GM12873 (cell line): ENCODE results near the gene ELANE.

Source experiments
- TF ChIP-seq, protein P1 (sequence below): IDR thresholded peaks from 2 replicates; pipeline ENCODE4 v1.5.1; 2012; ENCODE audit warnings: low read depth, mild to moderate bottlenecking, moderate library complexity, low read length, control low read depth; ENCODE audit not compliant: insufficient read depth; ENCODE audit errors: missing control alignments

Gene ELANE

DNA sequence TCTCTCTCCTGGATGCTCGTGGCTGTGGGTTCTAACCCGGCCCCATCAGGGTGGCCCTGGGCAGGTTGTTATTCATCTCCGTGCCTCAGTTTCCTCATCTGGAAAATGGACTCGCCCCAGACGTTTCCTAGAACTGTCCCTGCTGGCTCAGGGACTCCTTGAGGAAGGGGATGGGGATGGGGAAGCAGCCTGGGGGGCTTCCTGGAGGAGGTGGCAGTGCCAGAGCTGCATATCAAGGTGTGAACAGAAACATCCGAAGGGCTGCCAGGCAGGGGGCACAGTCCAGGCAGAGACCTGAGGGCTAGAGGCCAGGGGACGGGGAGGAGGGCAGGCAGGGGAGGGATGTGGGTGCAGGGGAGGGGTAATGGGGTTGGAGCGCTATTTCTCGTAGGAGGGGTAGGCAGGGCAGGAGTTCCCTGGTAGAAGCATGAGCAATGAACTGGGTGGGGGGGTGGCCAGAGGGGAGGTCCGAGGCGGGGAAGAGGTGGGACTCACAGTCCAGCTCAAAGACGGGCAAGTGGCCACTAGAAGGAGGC, 3.6 kb upstream of the ELANE start:
- TF ChIP-seq, protein P1, sequence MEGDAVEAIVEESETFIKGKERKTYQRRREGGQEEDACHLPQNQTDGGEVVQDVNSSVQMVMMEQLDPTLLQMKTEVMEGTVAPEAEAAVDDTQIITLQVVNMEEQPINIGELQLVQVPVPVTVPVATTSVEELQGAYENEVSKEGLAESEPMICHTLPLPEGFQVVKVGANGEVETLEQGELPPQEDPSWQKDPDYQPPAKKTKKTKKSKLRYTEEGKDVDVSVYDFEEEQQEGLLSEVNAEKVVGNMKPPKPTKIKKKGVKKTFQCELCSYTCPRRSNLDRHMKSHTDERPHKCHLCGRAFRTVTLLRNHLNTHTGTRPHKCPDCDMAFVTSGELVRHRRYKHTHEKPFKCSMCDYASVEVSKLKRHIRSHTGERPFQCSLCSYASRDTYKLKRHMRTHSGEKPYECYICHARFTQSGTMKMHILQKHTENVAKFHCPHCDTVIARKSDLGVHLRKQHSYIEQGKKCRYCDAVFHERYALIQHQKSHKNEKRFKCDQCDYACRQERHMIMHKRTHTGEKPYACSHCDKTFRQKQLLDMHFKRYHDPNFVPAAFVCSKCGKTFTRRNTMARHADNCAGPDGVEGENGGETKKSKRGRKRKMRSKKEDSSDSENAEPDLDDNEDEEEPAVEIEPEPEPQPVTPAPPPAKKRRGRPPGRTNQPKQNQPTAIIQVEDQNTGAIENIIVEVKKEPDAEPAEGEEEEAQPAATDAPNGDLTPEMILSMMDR: no peak

DNA sequence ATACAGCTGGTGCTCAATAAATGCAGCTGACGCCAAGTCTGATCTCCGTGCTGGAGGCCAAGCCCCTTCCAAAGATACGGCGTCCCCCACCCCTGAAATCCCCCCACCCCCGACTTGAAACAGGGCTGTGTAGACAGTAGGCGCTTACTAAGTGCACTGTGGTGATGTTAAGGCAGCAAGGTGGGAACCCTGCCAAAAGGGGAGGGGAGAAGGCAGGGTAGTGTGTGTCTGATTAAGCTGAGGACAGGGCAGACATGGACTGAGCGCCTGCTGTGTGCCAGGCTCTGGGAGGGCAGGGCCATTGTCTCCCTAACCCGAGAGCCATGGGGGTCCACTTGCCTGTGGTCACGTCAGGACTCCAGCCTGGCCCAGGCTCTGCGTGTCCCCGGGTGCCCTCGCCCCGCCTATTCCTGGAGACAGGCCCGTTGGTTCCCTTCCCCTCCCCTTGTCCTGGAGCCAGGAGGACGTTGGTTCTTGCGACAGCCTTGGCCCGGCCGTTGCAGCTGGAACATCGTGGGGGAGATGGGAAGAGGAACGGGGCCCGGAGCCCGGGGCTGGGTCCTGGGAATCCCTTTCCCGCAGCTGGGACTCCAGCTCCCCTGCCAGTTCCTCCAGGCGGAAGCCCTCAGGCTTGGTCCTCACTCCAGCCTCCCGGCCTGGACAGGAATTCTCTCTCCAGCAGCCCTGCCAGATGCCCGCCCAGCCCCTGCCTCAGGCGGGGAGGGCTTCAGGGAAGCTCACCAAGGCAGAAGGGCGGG, 1.7 kb upstream of the ELANE start:
- TF ChIP-seq, protein P1: no peak

DNA sequence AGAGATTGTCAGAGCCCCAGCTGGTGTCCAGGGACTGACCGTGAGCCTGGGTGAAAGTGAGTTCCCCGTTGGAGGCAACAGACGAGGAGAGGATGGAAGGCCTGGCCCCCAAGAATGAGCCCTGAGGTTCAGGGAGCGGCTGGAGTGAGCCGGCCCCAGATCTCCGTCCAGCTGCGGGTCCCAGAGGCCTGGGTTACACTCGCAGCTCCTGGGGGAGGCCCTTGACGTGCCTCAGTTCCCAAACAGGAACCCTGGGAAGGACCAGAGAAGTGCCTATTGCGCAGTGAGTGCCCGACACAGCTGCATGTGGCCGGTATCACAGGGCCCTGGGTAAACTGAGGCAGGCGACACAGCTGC, 1.1 kb upstream of the ELANE start:
- TF ChIP-seq, protein P1: no peak

DNA sequence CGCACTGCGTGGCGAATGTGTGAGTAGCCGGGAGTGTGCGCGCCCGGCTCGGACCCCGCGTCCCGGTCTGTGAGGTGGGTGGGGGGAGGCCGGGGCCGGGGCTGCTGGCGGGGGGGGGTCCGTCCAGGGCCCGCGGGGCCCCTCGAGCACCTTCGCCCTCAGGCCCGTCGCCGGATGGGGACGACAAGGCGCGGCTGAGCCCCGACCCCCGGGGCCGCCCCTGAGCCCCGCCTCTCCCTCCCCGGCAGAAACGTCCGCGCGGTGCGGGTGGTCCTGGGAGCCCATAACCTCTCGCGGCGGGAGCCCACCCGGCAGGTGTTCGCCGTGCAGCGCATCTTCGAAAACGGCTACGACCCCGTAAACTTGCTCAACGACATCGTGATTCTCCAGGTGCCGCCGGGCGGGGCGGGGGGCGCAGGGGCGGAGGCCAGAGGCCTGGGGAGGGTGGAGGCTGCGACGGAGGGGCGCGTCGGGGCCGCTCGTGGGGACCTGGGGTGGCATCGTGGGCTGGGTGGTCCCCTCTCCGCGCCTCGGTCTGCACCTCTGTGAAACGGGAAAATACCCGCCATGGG, 997 bp downstream of the ELANE start:
- TF ChIP-seq, protein P1: no peak

DNA sequence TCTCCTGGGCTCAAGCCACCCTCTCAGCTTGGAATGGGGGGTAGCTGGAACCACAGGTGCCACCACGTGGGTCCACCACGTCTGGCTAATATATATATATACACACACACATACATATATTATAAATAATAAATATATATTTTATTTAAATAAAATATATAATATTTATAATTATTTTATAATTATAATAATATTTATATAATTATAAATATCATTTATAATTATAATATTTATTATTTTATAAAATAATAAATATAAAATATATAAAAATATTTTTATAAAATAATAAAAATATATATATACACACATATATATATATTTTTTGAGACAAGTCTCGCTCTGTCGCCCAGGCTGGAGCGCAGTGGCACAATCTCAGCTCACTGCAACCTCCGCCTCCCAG, 2.4 kb downstream of the ELANE start:
- TF ChIP-seq, protein P1: no peak

DNA sequence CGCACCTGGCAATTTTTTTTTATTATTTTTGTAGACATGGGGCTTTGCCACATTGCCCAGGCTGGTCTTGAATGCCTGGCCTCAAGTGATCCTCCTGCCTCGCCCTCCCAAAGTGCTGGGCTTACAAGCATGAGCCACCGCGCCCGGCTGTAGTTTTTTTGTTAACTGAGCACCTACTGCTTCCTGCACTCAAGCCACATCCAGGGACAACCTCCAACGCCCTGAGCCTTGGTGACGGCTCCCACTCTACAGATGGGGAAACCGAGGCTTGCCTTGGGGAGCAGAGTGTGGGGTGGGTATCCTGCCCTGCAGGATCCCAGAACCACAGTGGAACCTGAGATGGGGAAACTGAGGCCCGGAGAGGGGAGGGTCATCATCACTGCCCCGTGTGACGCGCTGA, 3.0 kb downstream of the ELANE start:
- TF ChIP-seq, protein P1: no peak

DNA sequence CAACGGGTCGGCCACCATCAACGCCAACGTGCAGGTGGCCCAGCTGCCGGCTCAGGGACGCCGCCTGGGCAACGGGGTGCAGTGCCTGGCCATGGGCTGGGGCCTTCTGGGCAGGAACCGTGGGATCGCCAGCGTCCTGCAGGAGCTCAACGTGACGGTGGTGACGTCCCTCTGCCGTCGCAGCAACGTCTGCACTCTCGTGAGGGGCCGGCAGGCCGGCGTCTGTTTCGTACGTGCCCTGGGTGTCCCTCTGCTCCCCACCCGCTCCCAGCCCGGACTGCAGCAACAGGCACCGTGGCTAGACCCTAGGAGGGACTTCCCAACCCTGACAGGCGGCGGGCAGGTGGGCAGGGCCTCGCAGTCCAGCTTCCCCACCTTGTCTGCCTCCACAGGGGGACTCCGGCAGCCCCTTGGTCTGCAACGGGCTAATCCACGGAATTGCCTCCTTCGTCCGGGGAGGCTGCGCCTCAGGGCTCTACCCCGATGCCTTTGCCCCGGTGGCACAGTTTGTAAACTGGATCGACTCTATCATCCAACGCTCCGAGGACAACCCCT, 3.5 kb downstream of the ELANE start:
- TF ChIP-seq, protein P1: no peak
